ENCODE results near the gene IL23A. TPM values are rescaled to one million over a fixed set of nuclear protein-coding genes. Genes with fewer than 3 reads are reported as not detected.

The IL23A gene
- total and polyA plus RNA-seq, 2 of the 13 experiments (the other 11 are each of a cell fraction or from before 2014, with no cell fraction given) = 0.33 to 0.35 TPM

- Histone ChIP-seq H2AFZ (ENCODE audit: low read length) (no peak overlapping the region), H3K27me3 (ENCODE audit: control insufficient read depth in 1 of 2, insufficient read depth in 2 of 2, low read length in 2 of 2) (no peaks in the 10 kb centered on the region), H3K4me3 (replicated peaks in 1 of 3; ENCODE audit: insufficient read depth in 1 of 3, low read depth in 2 of 3, low read length in 3 of 3) (no peak overlapping the region), H3K4me1 (ENCODE audit: insufficient read depth, low read length) (peaks cover 45% of the 10 kb centered on the region), H4K20me1 (ENCODE audit: insufficient read depth, low read length) (no peaks in the 10 kb centered on the region), H3K27ac (ENCODE audit: extremely low read length, insufficient read depth, low read length) (peak overlapping the region; percentile 4), H3K9ac (ENCODE audit: insufficient read depth, low read depth, low read length) (no peak overlapping the region), H3K36me3 (replicated peaks in 1 of 2; ENCODE audit: control insufficient read depth in 1 of 2, insufficient read depth in 2 of 2, low read length in 2 of 2) (no peaks in the 10 kb centered on the region), H3K79me2 (ENCODE audit: insufficient read depth, low read length) (no peaks in the 10 kb centered on the region), H3K4me2 (ENCODE audit: low read depth, low read length) (peak overlapping the region; percentile 25), H3K9me3 (ENCODE audit: low read length) (no peaks in the 10 kb centered on the region)
- DNase-seq (ENCODE audit: low spot score) (peak; percentile 62), ATAC-seq (peak; percentile 69), FAIRE-seq (peak; percentile 39)
- WGBS (ENCODE audit: low lambda C conversion rate) = 48% methylated on average over 7 of the region's 7 CpGs
- in situ Hi-C loops (cut with HindIII; ENCODE audit: extremely low pct_ligation_motif_present, low pct_unique_long_range_greater_than_20kb) (no loop called here), intact Hi-C loops (cut with micrococcal nuclease; ENCODE audit: unreplicated experiment) (loop anchor here (1.0 kb wide), 1 partner anchor 10 kb away; no protein-coding TSS in a partner anchor)
- ChIA-PET CTCF (ENCODE audit: low intra/inter-chr PET ratio, low total read pairs) (no interaction called here), POLR2A (interaction anchor here (0.8 to 2.2 kb wide), 4 partner anchors 13 to 108 kb away, joined by 3 to 15 read pairs (median 6); partner anchors contain the start of genes APOF, PAN2 and STAT2)
- no TSS peak for BruUV-seq (replicated peaks)
- TF ChIP-seq PCBP1 (IDR thresholded peaks at IDR 0.05; ENCODE audit: borderline replicate concordance, low read depth, low read length) (no peak), HNF4A (CRISPR knock-in tag; IDR thresholded peaks at IDR 0.05) (0 out of 2 replicates have a peak, but pooled peaks have one; percentile 14), AHR (CRISPR knock-in tag; IDR thresholded peaks at IDR 0.05) (no peak), ZBTB43 (CRISPR knock-in tag; conservative IDR thresholded peaks at IDR 0.05) (0 out of 2 replicates have a peak, but pooled peaks have one; percentile 17), AHDC1 (CRISPR knock-in tag; IDR thresholded peaks at IDR 0.05; ENCODE audit: borderline replicate concordance) (no peak), HOMEZ (CRISPR knock-in tag; IDR thresholded peaks at IDR 0.05; ENCODE audit: low read depth) (no peak), ZFP90 (CRISPR knock-in tag; IDR thresholded peaks at IDR 0.05; ENCODE audit: borderline replicate concordance) (no peak), PATZ1 (CRISPR knock-in tag; IDR thresholded peaks at IDR 0.05) (no peak), ZFX (CRISPR knock-in tag; IDR thresholded peaks at IDR 0.05; ENCODE audit: low read depth) (no peak), MED1 (CRISPR knock-in tag; IDR thresholded peaks at IDR 0.05) (peak; percentile 14; the same call in 1 of the 2 replicates)
Measured at GRCh38 chr12:56374726-56375597, 36.3 kb downstream of the IL23A start.

Data from HepG2 (cell line).